ENCODE data around the gene UMODL1. TPM values are rescaled to one million over a fixed set of nuclear protein-coding genes. Genes with fewer than 3 reads are reported as not detected.
A peak's percentile ranks its signal among the peaks of the same experiment; 100 is the strongest.

Gene UMODL1
- total and polyA plus RNA-seq, 10 of the 15 experiments (the other 5 are each of a cell fraction or from before 2014, with no cell fraction given) = 0.01 to 0.11 (median 0.03) TPM; not detected in 5

DNA sequence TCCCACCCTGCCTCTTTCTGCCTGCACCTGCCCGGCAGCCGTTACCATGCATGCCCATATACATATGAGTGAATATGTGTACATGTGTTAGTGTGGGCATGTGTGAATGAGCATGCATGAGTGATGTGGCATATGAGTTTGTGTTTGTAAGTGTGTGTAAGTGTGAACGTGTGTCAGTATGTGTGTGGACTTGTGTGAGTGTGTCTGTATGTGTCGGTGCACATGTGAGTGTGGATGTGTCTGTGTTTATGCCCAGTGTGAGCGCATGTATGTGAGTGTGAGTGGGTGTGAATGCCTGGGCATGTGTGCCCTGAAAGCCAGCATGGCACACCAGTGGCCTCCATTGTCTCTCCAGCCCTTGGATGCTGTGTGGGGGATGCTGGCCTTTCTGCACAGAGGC, 2.5 kb upstream of the UMODL1 start:
- H4K20me1 ChIP-seq (ENCODE audit: control insufficient read depth, insufficient read depth) = no peaks in the 10 kb centered on the region
- H3K27me3 ChIP-seq (replicated peaks in 1 of 2; ENCODE audit: control insufficient read depth in 2 of 2, insufficient read depth in 2 of 2, low read length in 1 of 2) = peaks cover 0 to 2% of the 10 kb centered on the region in 2 experiments; a peak in 1 of 4 replicates
- no peak overlapping the region for H3K27ac ChIP-seq (ENCODE audit: control insufficient read depth, insufficient read depth)
- in situ Hi-C loops (cut with MboI) = no loop called here
- SMC1A ChIA-PET (ENCODE audit: uncharacterized antibody, unreplicated experiment) = no interaction called here
- no TSS peak for BruUV-seq (replicated peaks)
- POLR2A ChIA-PET = no interaction called here
- H3K9me3 ChIP-seq (replicated peaks; ENCODE audit: control insufficient read depth, insufficient read depth, low read length) = no peaks in the 10 kb centered on the region
- RAD21 ChIA-PET (ENCODE audit: unreplicated experiment) = no interaction called here
- ATAC-seq (no peak), FAIRE-seq (no peak), DNase-seq (ENCODE audit: low read depth, low spot score) (no peak)
- CTCF ChIA-PET = interaction anchor here (0.6 kb wide), 1 partner anchor 39 kb away, joined by 3 read pairs; no protein-coding TSS in a partner anchor
- 75% methylated on average over 5 of the region's 5 CpGs for WGBS (ENCODE audit: insufficient coverage, insufficient replicate concordance, low lambda C conversion rate, missing lambda C conversion rate)
- no peak overlapping the region for H3K4me2 ChIP-seq (ENCODE audit: control insufficient read depth, insufficient read depth)
- H3K4me1 ChIP-seq (ENCODE audit: control insufficient read depth, insufficient read depth, low read length) = peaks cover 25% of the 10 kb centered on the region
- H2AFZ ChIP-seq (ENCODE audit: control insufficient read depth, low read depth, low read length) = no peak overlapping the region
- H3K9ac ChIP-seq (ENCODE audit: control insufficient read depth, insufficient read depth, low read length) = no peak overlapping the region
- no peak overlapping the region for H3K4me3 ChIP-seq
- intact Hi-C loops (cut with micrococcal nuclease; ENCODE audit: unreplicated experiment) = no loop called here
- H3K79me2 ChIP-seq (ENCODE audit: control insufficient read depth, insufficient read depth, low read length) = no peaks in the 10 kb centered on the region
- H3K36me3 ChIP-seq (ENCODE audit: control insufficient read depth in 2 of 2, insufficient read depth in 2 of 2, low read length in 1 of 2) = no peaks in the 10 kb centered on the region
- TF ChIP-seq CHD4 (IDR thresholded peaks at IDR 0.05) (no peak), ZBED1 (IDR thresholded peaks at IDR 0.05; ENCODE audit: borderline replicate concordance) (no peak), SIN3A (IDR thresholded peaks at IDR 0.05; ENCODE audit: low read depth, low read length) (no peak), TCF3 (IDR thresholded peaks at IDR 0.05; ENCODE audit: borderline replicate concordance, insufficient read depth, low read depth, low read length) (0 out of 2 replicates have a peak, but pooled peaks have one; percentile 13), POLR2AphosphoS2 (IDR thresholded peaks at IDR 0.05; ENCODE audit: low read depth, low read length) (no peak), ZNF274 (IDR thresholded peaks at IDR 0.05; ENCODE audit: insufficient read depth, insufficient read length) (no peak), NFIC (IDR thresholded peaks at IDR 0.05; ENCODE audit: low read depth, low read length) (peak; percentile 47; the same call in 1 of the 2 replicates), PRDM15 (CRISPR knock-in tag; IDR thresholded peaks at IDR 0.05) (no peak), CEBPB (IDR thresholded peaks at IDR 0.05; ENCODE audit: borderline replicate concordance in 1 of 2, low read depth in 2 of 2, low read length in 2 of 2) (no peak), IRF5 (IDR thresholded peaks at IDR 0.05; ENCODE audit: borderline replicate concordance) (no peak), SREBF2 (IDR thresholded peaks at IDR 0.05; ENCODE audit: low read length) (no peak), NR2C2 (IDR thresholded peaks at IDR 0.05; ENCODE audit: borderline replicate concordance, control insufficient read depth, insufficient read length, low read depth) (no peak), FOS (IDR thresholded peaks at IDR 0.05; ENCODE audit: borderline replicate concordance, extremely low read depth, insufficient read length) (no peak)
- TF ChIP-seq, protein P1, sequence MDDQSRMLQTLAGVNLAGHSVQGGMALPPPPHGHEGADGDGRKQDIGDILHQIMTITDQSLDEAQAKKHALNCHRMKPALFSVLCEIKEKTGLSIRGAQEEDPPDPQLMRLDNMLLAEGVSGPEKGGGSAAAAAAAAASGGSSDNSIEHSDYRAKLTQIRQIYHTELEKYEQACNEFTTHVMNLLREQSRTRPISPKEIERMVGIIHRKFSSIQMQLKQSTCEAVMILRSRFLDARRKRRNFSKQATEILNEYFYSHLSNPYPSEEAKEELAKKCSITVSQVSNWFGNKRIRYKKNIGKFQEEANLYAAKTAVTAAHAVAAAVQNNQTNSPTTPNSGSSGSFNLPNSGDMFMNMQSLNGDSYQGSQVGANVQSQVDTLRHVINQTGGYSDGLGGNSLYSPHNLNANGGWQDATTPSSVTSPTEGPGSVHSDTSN (IDR thresholded peaks at IDR 0.05; ENCODE audit: insufficient replicate concordance, low read depth, low read length) = peak; percentile 69
- TF ChIP-seq, protein P2, sequence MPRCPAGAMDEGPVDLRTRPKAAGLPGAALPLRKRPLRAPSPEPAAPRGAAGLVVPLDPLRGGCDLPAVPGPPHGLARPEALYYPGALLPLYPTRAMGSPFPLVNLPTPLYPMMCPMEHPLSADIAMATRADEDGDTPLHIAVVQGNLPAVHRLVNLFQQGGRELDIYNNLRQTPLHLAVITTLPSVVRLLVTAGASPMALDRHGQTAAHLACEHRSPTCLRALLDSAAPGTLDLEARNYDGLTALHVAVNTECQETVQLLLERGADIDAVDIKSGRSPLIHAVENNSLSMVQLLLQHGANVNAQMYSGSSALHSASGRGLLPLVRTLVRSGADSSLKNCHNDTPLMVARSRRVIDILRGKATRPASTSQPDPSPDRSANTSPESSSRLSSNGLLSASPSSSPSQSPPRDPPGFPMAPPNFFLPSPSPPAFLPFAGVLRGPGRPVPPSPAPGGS (IDR thresholded peaks at IDR 0.05; ENCODE audit: borderline replicate concordance, insufficient read depth, low read depth, low read length, poor library complexity, severe bottlenecking) = peak; percentile 99

All from GM12878 (cell line).